Measurements from ENCODE around the gene AP3B1.

- TF ChIP-seq CTCF (IDR thresholded peaks at IDR 0.05) (no peak), POLR2A (IDR thresholded peaks at IDR 0.05) (no peak), POLR2AphosphoS5 (IDR thresholded peaks at IDR 0.05) (no peak), EP300 (IDR thresholded peaks at IDR 0.05) (no peak)
These were observed 142.8 kb downstream of the AP3B1 start for GRCh38 chr5:78151594-78152271.
